AG08395 (cell line): ENCODE results near the gene ZDHHC1.

Source experiments
- DNase-seq: peaks from one replicate; pipeline ENCODE4 v3.0.0; 2012; ENCODE audit warnings: mixed read lengths, low spot score

Gene ZDHHC1

GRCh38 chr16:67415872-67416793, at the start of gene ZDHHC1:
TSS of gene ZDHHC1 (minus strand) at chr16:67416477. CDS start at chr16:67407775, 8,702 bp downstream.
- DNase-seq = peak; percentile 89

GRCh38 chr16:67464565-67464964, 48.3 kb upstream of the ZDHHC1 start:
- DNase-seq = no peak

DNA sequence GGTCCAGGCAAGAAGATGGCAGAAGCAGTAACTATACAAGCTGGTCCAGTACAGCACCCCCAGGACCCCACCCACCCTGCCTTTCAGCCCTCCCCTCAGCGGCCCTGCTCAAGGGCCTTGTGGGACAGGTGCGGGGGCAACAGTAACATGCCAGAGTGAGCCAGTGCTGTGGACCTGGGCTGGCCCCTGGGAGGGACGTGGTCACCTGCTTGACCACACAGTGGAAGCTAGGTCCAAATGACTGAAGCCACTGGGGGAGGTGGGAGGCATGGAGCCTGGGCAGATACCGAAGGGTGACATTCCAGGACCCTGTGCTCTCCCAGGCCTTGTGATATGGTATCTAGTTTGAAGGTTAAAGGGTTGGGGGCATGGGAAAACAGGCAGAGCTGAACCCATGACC, 47.4 kb upstream of the ZDHHC1 start:
- no peak for DNase-seq

DNA sequence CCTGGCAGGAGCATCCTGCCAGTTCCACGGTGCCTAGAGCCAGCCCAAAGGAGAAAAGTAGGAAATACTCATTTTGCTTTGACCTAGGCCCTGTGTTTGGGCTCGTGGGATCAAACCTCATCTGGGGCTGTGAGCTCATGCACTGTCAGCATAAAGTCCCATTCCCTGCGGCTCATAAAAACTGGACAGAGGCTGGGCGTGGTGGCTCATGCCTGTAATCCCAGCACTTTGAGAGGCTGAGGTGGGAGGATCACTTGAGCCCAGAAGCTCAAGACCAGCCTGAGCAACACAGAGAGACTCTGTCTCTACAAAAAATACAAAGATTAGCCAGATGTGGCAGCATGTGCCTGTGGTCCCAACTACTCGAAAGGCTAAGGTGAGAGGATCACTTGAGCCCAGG, 46.8 kb upstream of the ZDHHC1 start:
- DNase-seq = no peak

- DNase-seq = no peak
These were observed 46.0 kb upstream of the ZDHHC1 start for GRCh38 chr16:67462279-67462655.

GRCh38 chr16:67461600-67462278, 45.5 kb upstream of the ZDHHC1 start:
- no peak for DNase-seq

- no peak for DNase-seq
These were observed 44.7 kb upstream of the ZDHHC1 start for GRCh38 chr16:67460961-67461360.

DNA sequence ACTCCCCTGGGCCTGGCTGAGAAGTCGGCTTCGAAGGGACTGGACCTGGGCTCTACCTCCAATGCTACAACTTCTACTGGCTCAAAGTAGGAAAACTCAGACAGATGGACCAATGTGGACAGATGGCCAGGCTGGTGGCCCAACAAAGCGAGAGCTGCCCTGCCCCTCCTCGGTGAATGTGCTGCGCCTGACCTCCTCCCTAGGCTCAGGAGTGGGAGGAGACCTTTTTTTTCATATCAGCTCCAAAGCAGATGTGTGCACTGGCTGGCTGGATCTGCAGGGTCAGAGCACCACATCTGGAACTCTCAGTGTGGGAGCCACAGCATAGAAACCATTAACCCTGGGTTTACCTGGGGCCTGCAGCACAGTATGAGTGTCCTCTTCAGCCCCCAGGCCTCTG, 43.9 kb upstream of the ZDHHC1 start:
- no peak for DNase-seq

- no peak for DNase-seq
These were observed 43.5 kb upstream of the ZDHHC1 start for GRCh38 chr16:67459861-67460150.

DNA sequence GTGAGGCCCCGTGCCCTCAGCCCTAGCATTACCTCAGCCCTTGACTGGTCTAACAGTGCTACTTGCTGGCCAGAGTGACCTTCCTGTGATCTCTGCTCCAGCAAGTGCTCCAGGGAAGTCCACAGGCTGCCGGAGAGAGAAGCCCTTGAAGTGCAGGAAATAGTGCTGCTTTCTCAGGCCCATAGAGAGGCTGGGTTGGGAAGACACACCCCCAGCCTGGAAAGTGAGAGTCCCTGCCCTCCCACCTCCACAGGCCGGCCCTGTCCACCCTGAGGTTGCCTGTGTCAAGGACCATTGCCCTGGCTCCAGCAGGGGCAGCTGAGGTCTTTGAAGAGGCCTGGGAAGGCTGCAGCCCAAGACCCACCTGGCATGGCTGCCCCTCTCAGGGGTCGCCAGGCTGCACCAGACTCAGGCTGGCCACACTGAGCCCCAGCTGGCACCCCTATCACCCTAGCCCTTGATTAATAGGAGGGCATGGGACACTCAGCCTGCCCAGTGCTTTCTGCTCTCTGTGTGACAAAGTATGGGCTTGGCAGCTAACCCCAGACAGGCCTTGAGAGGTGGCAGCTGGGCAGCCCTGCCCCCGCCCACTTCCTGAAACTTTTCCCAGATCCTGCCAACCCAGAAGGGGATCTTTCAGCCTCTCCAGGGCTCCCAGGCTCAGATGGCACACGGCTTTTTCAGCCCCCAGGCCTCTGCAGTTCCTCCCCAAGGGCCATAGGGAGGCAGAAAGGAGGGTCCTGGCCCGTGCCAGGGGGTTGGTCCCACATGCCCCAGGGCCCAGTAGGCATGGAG, 43.0 kb upstream of the ZDHHC1 start:
- DNase-seq = peak; percentile 35

- DNase-seq = no peak
These were observed 41.9 kb upstream of the ZDHHC1 start for GRCh38 chr16:67458121-67458641.

DNA sequence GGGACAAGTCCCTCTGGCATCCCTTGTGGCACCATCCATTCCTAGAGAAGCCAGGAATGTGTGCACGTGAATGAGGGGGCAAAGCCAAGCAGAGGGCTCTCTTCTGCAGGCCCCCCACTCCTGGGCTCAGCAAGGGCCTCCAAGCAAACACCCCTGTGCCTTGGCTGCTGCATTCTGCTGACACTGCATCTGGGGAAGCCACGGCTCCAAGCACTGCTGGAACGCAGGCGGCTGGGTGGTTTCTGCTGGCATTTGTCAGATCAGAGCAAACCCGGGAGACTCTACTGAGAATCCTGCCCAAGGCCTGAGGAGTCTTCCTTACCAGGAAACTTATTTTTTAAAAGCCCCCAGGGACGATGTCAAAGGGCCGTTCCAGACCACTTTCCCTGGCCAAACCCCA, 41.3 kb upstream of the ZDHHC1 start:
- no peak for DNase-seq

GRCh38 chr16:67456391-67457081, 40.3 kb upstream of the ZDHHC1 start:
- DNase-seq = peak; percentile 74

GRCh38 chr16:67454852-67455251, 38.6 kb upstream of the ZDHHC1 start:
- DNase-seq = no peak

GRCh38 chr16:67454104-67454503, 37.8 kb upstream of the ZDHHC1 start:
- no peak for DNase-seq

DNA sequence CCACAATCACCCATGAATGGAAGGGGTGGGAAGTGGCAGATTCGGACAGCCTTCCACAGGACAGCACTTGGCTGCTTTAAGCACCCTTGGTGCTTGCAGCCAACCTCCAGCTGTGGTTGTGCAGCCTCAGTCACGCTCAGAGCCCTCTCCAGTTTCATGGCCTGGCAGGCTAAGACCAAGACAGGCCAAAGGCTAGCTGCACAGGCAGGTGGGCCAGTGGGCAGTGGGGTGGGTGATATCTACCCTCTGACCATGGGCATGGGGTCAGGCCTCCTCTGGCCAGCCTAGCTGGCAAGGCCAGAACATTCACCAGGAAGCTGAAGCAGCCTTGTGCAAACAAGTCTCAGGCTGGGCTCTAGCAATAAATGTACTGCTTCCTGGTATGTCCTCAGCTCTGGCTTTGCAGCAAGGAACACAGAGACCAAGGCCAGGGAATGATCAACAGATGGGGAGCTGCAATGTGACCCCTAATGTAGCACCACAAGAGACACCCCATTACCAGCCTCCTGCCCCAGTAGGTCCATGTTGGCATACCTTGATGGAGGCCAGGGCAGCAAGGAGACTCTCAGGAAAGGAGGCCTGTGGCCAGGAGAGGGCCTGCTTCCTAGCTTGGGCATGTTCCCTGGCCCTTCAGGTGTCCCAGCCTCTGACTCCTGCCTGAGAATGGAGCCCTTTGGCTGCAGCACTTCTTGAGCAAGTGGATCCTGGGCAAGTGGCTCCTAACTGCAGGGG, 35.6 kb upstream of the ZDHHC1 start:
- DNase-seq = no peak

DNA sequence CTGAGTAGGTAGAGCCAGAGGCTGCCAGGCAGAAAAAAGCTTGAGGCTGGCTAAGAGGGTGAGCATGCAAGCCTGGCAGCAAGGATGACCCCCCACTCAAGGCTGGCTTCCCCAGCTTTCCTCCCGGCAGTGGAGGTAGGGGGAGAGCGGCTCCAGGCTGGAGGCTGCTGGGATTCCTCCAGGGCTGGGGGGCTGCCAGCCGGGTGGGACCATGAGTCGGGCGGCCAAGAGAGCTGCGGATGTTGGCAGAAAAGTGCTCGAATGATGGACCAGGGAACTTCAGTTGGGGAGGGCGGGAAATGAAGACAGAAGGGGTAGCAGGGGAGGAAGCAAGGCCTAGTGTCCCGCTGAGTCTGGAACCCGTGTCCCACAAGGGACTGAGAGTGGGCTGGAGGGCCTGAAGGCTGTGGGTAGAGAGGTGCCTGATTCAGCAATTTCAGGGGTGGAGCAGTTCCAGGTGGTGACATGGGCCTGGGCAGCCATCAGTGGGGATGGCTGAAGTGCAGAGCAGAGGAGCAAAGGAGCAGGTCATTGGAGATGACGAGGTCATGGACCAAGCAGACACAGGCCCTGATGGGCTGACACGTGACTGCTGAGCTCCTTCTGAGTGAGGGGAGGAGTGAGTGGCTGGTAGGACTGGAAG, 34.9 kb upstream of the ZDHHC1 start:
- no peak for DNase-seq

- DNase-seq = no peak
These were observed 33.5 kb upstream of the ZDHHC1 start for GRCh38 chr16:67449739-67450138.

DNA sequence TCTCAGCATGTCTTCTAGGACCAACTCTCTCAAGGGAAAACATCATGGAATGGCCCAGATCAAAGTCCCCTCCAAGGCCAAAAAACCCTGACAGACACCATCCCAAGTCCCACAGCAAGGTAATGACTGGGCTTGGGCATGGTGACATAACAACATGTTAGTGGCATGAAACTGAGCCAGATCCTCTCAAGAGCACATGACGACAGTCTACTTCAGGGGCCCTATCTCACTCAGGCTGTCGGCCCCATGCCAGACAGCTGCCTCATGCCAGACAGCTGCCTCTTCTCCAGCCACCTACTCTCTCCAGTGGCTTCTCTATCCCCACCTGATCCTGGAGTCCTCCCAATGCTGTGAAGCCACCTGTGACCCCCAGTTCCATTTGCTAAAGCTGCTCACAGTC, 33.1 kb upstream of the ZDHHC1 start:
- DNase-seq = no peak

DNA sequence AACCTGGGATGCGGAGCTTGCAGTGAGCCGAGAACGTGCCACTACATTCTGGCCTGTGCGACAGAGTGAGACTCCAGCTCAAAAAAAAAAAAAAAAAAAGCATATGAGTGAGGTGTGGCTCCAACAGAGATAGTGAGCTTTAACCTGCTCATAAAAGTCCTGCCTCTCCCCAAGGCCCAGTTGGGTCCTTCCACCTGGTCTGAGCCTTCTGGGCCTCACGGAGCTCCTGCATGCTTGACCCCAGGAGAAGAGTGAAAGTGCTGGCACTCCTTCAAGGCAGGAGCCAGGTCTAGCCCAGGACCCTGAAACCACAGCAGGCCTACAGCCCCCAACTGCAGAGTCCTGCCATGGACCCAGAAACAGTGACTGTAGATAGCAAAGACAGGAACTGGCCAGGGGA, 32.3 kb upstream of the ZDHHC1 start:
- DNase-seq = no peak
